Stimulated activated CD4-positive, alpha-beta T cell treated with anti-CD3 and anti-CD28 coated beads, Interleukin-1b, Interleukin-23, amount 100 ng/mL, for 48 hours (primary cell): Measurements from ENCODE around the gene ZNF3.
A peak's percentile ranks its signal among the peaks of the same experiment; 100 is the strongest.
"Not testable (repeated sequence)": the region's sequence is repeated elsewhere in the genome, so short reads cannot be mapped to it uniquely, and the experiment has no call there.

Experiments used
- DNase-seq: peaks from one replicate; pipeline ENCODE4 v3.0.0-alpha.2; 2020

Gene ZNF3

DNA sequence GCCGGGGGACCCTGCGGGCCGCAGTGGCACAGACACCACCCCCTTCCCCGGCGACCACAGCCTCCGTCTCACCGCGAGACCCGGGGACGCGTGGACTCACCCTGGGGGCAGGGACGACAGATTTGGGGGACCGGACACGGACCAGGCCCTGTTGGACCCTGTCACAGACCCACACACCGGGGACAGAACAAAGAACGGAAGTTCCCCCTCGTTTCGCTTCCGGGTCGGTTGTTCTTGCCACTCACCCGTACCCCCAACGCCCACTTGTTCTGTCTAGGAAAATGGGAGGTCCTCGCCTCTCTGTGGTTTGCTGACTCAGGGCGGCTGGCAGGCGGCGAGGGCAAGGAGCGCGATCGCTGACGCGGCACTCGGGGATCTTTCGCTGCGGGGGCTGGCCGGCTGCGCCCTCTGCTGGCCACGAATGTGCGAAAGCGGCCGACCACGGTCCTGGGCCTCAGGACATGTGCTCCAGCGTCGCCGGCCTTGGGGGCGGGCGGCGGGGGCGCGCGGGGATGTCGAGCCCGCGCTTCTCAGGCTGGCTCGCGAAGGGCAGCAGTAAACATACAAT is at the start of gene ZNF3:
TSS of gene ZNF3 (minus strand) at position 189 of the 568 bp plus-strand sequence. CDS start 4,366 bp downstream, outside the sequence.
- peak; percentile 99 for DNase-seq

GRCh38 chr7:100130608-100131453 is 49.3 kb upstream of the ZNF3 start:
- DNase-seq: peak; percentile 79

- DNase-seq: not testable (repeated sequence)
These were observed 48.7 kb upstream of the ZNF3 start for GRCh38 chr7:100130220-100130607.

- DNase-seq: no peak
These were observed 47.1 kb upstream of the ZNF3 start for GRCh38 chr7:100128637-100128963.

GRCh38 chr7:100127866-100128636 is 46.5 kb upstream of the ZNF3 start:
- no peak for DNase-seq

DNA sequence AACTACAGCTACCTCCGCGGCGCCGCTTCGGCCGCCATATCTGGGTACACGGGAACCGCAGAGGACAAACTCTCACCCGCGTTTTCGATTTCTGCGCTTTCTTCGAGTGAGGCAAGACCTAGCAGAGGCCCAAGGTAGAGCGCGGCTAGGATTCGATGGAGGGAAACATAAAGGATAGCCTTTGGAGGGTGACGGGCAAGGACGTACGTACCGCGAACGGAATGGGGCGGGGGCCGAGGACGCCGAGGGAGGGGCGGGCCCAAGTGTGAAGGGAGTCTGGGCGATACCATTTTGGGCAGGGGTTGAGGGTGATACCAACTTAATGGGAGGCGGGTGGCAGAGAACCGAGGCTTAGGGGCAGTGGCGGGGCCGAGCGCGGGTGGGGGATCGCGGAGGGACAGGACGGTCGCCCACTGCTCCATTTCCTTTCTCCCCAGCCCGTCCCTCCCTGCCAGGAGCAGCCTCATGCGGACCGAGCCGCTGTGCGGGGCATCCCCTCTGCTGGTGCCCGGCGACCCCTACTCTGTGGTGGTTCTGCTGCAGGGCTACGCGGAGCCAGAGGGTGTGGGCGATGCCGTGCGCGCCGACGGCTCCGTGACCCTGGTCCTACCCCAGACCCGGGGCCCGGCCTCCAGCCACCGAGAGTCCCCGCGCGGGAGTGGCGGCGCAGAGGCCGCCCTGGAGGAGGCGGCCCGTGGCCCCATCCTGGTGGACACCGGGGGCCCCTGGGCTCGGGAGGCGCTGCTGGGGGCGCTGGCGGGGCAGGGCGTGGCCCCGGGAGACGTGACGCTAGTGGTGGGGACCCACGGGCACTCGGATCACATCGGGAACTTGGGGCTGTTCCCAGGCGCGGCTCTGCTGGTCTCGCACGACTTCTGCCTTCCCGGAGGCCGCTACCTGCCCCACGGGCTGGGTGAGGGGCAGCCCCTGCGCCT is 45.7 kb upstream of the ZNF3 start, which contains the start of gene MBLAC1:
TSS of gene MBLAC1 (plus strand) at position 37 of the 935 bp plus-strand sequence. CDS start at position 466, 429 bp downstream.
- peak; percentile 91 for DNase-seq

- no peak for DNase-seq
These were observed 44.9 kb upstream of the ZNF3 start for GRCh38 chr7:100126239-100126930.

DNA sequence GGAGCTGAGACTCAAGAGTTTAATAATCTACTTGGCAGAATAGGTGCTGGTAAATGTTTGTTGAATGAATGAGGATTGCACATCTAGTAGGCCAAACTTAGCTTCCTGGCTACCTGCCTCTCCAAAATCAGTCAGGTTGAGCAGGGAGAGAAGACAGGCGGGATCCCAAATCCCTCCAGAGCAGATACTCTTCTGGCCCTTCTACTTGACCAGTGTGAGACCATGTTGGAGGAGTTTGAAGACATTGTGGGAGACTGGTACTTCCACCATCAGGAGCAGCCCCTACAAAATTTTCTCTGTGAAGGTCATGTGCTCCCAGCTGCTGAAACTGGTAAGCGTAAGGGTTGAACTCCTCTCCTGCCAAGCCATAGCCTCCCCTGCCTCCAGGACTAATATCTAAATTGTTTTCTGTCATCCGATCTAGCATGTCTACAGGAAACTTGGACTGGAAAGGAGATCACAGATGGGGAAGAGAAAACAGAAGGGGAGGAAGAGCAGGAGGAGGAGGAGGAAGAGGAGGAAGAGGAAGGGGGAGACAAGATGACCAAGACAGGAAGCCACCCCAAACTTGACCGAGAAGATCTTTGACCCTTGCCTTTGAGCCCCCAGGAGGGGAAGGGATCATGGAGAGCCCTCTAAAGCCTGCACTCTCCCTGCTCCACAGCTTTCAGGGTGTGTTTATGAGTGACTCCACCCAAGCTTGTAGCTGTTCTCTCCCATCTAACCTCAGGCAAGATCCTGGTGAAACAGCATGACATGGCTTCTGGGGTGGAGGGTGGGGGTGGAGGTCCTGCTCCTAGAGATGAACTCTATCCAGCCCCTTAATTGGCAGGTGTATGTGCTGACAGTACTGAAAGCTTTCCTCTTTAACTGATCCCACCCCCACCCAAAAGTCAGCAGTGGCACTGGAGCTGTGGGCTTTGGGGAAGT is 43.0 kb upstream of the ZNF3 start:
- DNase-seq: no peak

GRCh38 chr7:100122568-100122967 is 41.0 kb upstream of the ZNF3 start:
- no peak for DNase-seq

- no peak for DNase-seq
These were observed 40.5 kb upstream of the ZNF3 start for GRCh38 chr7:100122067-100122466.

DNA sequence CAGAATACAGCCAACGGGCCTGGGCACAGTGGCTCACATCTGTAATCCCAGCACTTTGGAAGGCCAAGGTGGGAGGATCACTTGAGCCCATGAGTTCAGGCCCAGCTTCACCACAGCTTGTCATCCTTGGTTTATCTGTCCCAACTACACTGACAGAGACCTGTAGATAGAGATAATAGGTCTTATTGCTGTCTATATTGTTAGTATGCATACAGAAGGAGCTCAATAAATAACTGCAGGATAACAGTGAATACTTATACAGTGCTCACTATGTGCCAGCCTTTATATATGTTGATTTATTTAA is 39.2 kb upstream of the ZNF3 start:
- DNase-seq: no peak

- peak; percentile 75 for DNase-seq
These were observed 38.6 kb upstream of the ZNF3 start for GRCh38 chr7:100119970-100120732.

- DNase-seq: peak; percentile 95
These were observed 37.8 kb upstream of the ZNF3 start, which contains the start of the genes CNPY4 and TAF6 for GRCh38 chr7:100119072-100119969. Gene CNPY4 (plus strand): TSS chr7:100119634. CDS start chr7:100119745, 111 bp downstream. Gene TAF6 (minus strand): TSS chr7:100119358. CDS start chr7:100114209, 5,149 bp downstream.

DNA sequence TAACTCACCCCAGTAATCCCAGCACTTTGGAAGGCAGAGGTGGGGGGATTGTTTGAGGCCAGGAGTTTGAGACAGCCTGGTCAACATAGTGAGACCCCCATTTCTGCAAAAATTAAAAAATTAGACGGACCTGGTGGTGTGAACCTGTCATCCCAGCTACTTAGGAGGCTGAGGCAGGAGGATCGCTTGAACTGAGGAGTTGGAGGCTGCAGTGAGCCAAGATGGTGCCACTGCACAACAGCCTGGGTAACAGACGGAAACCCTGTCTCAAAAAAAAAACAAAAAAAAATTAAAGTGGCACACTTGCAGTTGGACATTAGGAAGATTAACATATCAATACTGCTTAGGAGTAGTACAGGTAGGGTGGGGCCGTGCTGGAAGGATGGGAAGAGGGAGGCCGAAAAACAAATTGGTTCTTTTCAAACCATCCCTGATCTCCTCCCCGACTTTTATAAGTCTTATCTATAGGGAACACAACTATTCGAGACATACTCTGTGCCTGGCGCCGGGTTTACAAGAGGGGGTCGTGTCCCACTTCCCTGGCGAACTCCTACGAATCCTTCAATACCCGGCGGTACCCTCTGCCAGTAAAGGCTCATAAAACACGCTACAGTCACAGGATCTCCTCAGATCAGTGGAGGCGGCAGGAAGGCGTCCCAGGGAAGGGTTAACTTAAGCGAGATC is 37.0 kb upstream of the ZNF3 start:
- no peak for DNase-seq

GRCh38 chr7:100115026-100115425 is 33.5 kb upstream of the ZNF3 start:
- no peak for DNase-seq

- no peak for DNase-seq
These were observed 30.4 kb upstream of the ZNF3 start for GRCh38 chr7:100111914-100112313.

GRCh38 chr7:100111156-100111555 is 29.6 kb upstream of the ZNF3 start:
- DNase-seq: no peak

GRCh38 chr7:100109521-100110163 is 28.1 kb upstream of the ZNF3 start:
- no peak for DNase-seq
